Fibroblast of lung (primary cell): ENCODE data around the gene ANKH. TPM values are rescaled to one million over a fixed set of nuclear protein-coding genes. Genes with fewer than 3 reads are reported as not detected.

Source experiments
- DNase-seq, 2 donors: peaks; one replicate each; pipeline versions ENCODE4 v3.0.0 to v3.0.0-alpha.2; 2010; ENCODE audit warnings: low read depth in 2 of 2
- H2AFZ ChIP-seq: 2 replicates; pipeline ENCODE4 v1.5.1; 2012; ENCODE audit warnings: low read length, control low read depth, inconsistent platforms
- H3K27ac ChIP-seq: 2 replicates; pipeline ENCODE4 v1.5.1; 2011; ENCODE audit warnings: low read length, control low read depth; ENCODE audit not compliant: insufficient read depth
- H3K27me3 ChIP-seq: 2 replicates; pipeline ENCODE4 v1.5.1; 2011; ENCODE audit warnings: mild to moderate bottlenecking, low read length; ENCODE audit not compliant: control insufficient read depth, insufficient read depth
- H3K36me3 ChIP-seq: 2 replicates; pipeline ENCODE4 v1.5.1; 2011; ENCODE audit warnings: low read length; ENCODE audit not compliant: control insufficient read depth, insufficient read depth
- H3K4me1 ChIP-seq: 2 replicates; pipeline ENCODE4 v1.5.1; 2011; ENCODE audit warnings: low read length; ENCODE audit not compliant: control insufficient read depth, insufficient read depth; ENCODE audit errors: extremely low read depth
- H3K4me2 ChIP-seq: 2 replicates; pipeline ENCODE4 v1.5.1; 2011; ENCODE audit warnings: low read length, control low read depth; ENCODE audit not compliant: insufficient read depth; ENCODE audit errors: extremely low read depth
- H3K4me3 ChIP-seq, 4 experiments: fragments of 200-600 bp in 1 of 4; sonication (generic) in 1 of 4; replicated peaks in 1 of 4; 2 replicates each; pipeline ENCODE4 v1.5.1; 2011 to 2016; ENCODE audit warnings: low read length in 4 of 4, low read depth in 3 of 4, mild to moderate bottlenecking in 3 of 4, control low read depth in 2 of 4, inconsistent platforms in 1 of 4, mixed read lengths in 1 of 4; ENCODE audit not compliant: insufficient read depth in 1 of 4; ENCODE audit errors: control extremely low read depth in 1 of 4
- H3K79me2 ChIP-seq: 2 replicates; pipeline ENCODE4 v1.5.1; 2012; ENCODE audit warnings: mild to moderate bottlenecking, low read length, inconsistent platforms; ENCODE audit not compliant: control insufficient read depth, insufficient read depth
- H3K9ac ChIP-seq: 2 replicates; pipeline ENCODE4 v1.5.1; 2011; ENCODE audit warnings: mild to moderate bottlenecking, low read length, control low read depth; ENCODE audit not compliant: insufficient read depth
- H3K9me3 ChIP-seq: 2 replicates; pipeline ENCODE4 v1.5.1; 2012; ENCODE audit warnings: low read depth, low read length; ENCODE audit not compliant: control insufficient read depth, insufficient read depth
- H4K20me1 ChIP-seq: 2 replicates; pipeline ENCODE4 v1.5.1; 2011; ENCODE audit warnings: low read length; ENCODE audit not compliant: control insufficient read depth, insufficient read depth; ENCODE audit errors: extremely low read depth
- CTCF ChIP-seq, 2 donors: IDR thresholded peaks in 1 of 2; conservative IDR thresholded peaks in 1 of 2; 1 replicate in 1 of 2; 2 replicates in 1 of 2; pipeline ENCODE4 v1.5.1; 2011 to 2012; ENCODE audit warnings: low read length in 2 of 2, control low read depth in 1 of 2, inconsistent platforms in 1 of 2, low read depth in 1 of 2, mild to moderate bottlenecking in 1 of 2
- EZH2 ChIP-seq: IDR thresholded peaks from 2 replicates; pipeline ENCODE4 v1.5.1; 2012; ENCODE audit warnings: low read length, control low read depth, mild to moderate bottlenecking; ENCODE audit errors: missing control alignments
- polyA plus RNA-seq, 2 donors: library from polyadenylated mRNA; depleted of rRNA in 1 of 2; stranded (reverse) in 1 of 2; unstranded in 1 of 2; fragments of >200 nt; gene quantifications; 2 replicates each; pipeline ENCODE4 v1.2.1, GENCODE V29; 2011 to 2012; ENCODE audit warnings: missing spikeins in 1 of 2
- total RNA-seq: library from RNA; depleted of rRNA; stranded (reverse); fragments of >200 nt; gene quantifications from 2 replicates; pipeline ENCODE4 v1.2.1, GENCODE V29; 2014

ANKH gene
- total and polyA plus RNA-seq, 2 donors (not counting 1 experiment from before 2014, with no cell fraction given) = 5.8 to 10.9 TPM

GRCh38 chr5:14869233-14869632 is 2.3 kb downstream of the ANKH start:
- Histone ChIP-seq H3K4me2 (no peak overlapping the region), H3K9me3 (no peaks in the 10 kb centered on the region), H2AFZ (no peak overlapping the region), H3K36me3 (no peaks in the 10 kb centered on the region), H3K4me1 (no peaks in the 10 kb centered on the region), H3K27ac (no peak overlapping the region), H3K79me2 (no peaks in the 10 kb centered on the region), H4K20me1 (no peaks in the 10 kb centered on the region), H3K4me3 (no peak overlapping the region), H3K27me3 (no peaks in the 10 kb centered on the region), H3K9ac (no peak overlapping the region)
- TF ChIP-seq EZH2 (no peak), CTCF (conservative IDR thresholded peaks at IDR 0.05 in 1 of 2, IDR thresholded peaks at IDR 0.05 in 1 of 2; ENCODE audit: low read depth in 1 of 2, low read length in 2 of 2) (no peak)
- DNase-seq = no peak

- H3K36me3 ChIP-seq = no peaks in the 10 kb centered on the region
- H3K27ac ChIP-seq = no peak overlapping the region
- no peaks in the 10 kb centered on the region for H4K20me1 ChIP-seq
- no peaks in the 10 kb centered on the region for H3K9me3 ChIP-seq
- DNase-seq = no peak
- H3K4me2 ChIP-seq = no peak overlapping the region
- H3K4me3 ChIP-seq = no peak overlapping the region
- no peak overlapping the region for H3K9ac ChIP-seq
- no peak overlapping the region for H2AFZ ChIP-seq
- H3K4me1 ChIP-seq = no peaks in the 10 kb centered on the region
- no peak for TF ChIP-seq EZH2
- TF ChIP-seq CTCF (conservative IDR thresholded peaks at IDR 0.05 in 1 of 2, IDR thresholded peaks at IDR 0.05 in 1 of 2; ENCODE audit: low read depth in 1 of 2, low read length in 2 of 2) = no peak
- no peaks in the 10 kb centered on the region for H3K79me2 ChIP-seq
- H3K27me3 ChIP-seq = no peaks in the 10 kb centered on the region
These were observed 2.8 kb downstream of the ANKH start for GRCh38 chr5:14868771-14869170.

- Histone ChIP-seq H3K9ac (no peak overlapping the region), H3K4me3 (no peak overlapping the region), H3K27ac (no peak overlapping the region), H3K27me3 (no peaks in the 10 kb centered on the region), H3K4me1 (no peaks in the 10 kb centered on the region), H2AFZ (no peak overlapping the region), H4K20me1 (no peaks in the 10 kb centered on the region), H3K4me2 (no peak overlapping the region), H3K79me2 (no peaks in the 10 kb centered on the region), H3K36me3 (no peaks in the 10 kb centered on the region), H3K9me3 (no peaks in the 10 kb centered on the region)
- DNase-seq = no peak
- TF ChIP-seq EZH2 = no peak
- TF ChIP-seq CTCF (conservative IDR thresholded peaks at IDR 0.05 in 1 of 2, IDR thresholded peaks at IDR 0.05 in 1 of 2; ENCODE audit: low read depth in 1 of 2, low read length in 2 of 2) = no peak
These were observed 7.3 kb downstream of the ANKH start for GRCh38 chr5:14864181-14864812.
